Common myeloid progenitor, CD34-positive (primary cell): Measurements from ENCODE around the gene PRKCB.

Source experiments
- CTCF ChIA-PET: fragments of 350-600 bp; sonication (Branson Sonifier 250); formaldehyde crosslinking; loops from one replicate; lab custom pipeline; 2021; ENCODE audit warnings: antibody characterized with exemption; lab: Charles Lee
- POLR2A ChIA-PET: fragments of 350-600 bp; sonication (Branson Sonifier 250); formaldehyde crosslinking; loops from one replicate; lab custom pipeline; 2021; ENCODE audit warnings: antibody characterized with exemption; lab: Charles Lee
- DNase-seq, 3 donors: peaks; one replicate each; pipeline versions ENCODE4 v3.0.0 to v3.0.0-alpha.2; 2013
- H3K27ac ChIP-seq, 2 experiments: 1 replicate in 1 of 2; 2 replicates in 1 of 2; pipeline ENCODE4 v1.7.0; 2013; ENCODE audit warnings: inconsistent platforms in 2 of 2, low read length in 2 of 2, mild to moderate bottlenecking in 2 of 2, low read depth in 1 of 2, moderate library complexity in 1 of 2; ENCODE audit not compliant: severe bottlenecking in 2 of 2, insufficient read depth in 1 of 2, poor library complexity in 1 of 2
- H3K27me3 ChIP-seq, 5 experiments: replicated peaks in 2 of 5; 1 replicate in 3 of 5; 2 replicates in 2 of 5; pipeline versions ENCODE4 v1.6.1 to v1.7.0; 2013; ENCODE audit warnings: low read length in 4 of 5, mild to moderate bottlenecking in 2 of 5, moderate library complexity in 2 of 5, inconsistent platforms in 1 of 5; ENCODE audit not compliant: insufficient read depth in 5 of 5, control insufficient read depth in 4 of 5
- H3K36me3 ChIP-seq, 4 experiments: 1 replicate in 2 of 4; 2 replicates in 2 of 4; pipeline versions ENCODE4 v1.6.1 to v1.7.0; 2013; ENCODE audit warnings: low read length in 3 of 4, control low read depth in 1 of 4, mild to moderate bottlenecking in 1 of 4; ENCODE audit not compliant: control insufficient read depth in 4 of 4, insufficient read depth in 4 of 4
- H3K4me1 ChIP-seq, 4 experiments: 1 replicate in 3 of 4; 2 replicates in 1 of 4; pipeline versions ENCODE4 v1.6.1 to v1.7.1; 2013; ENCODE audit warnings: low read length in 3 of 4, mild to moderate bottlenecking in 3 of 4, control low read depth in 1 of 4, inconsistent platforms in 1 of 4, moderate library complexity in 1 of 4; ENCODE audit not compliant: control insufficient read depth in 4 of 4, insufficient read depth in 4 of 4; ENCODE audit errors: control extremely low read depth in 1 of 4
- H3K4me3 ChIP-seq, 7 experiments: 1 replicate in 4 of 7; 2 replicates in 3 of 7; pipeline versions ENCODE4 v1.5.1 to v1.7.0; 2013; ENCODE audit warnings: mild to moderate bottlenecking in 7 of 7, low read length in 6 of 7, moderate library complexity in 6 of 7, inconsistent platforms in 2 of 7, low read depth in 2 of 7, control low read depth in 1 of 7; ENCODE audit not compliant: insufficient read depth in 4 of 7, control insufficient read depth in 1 of 7; ENCODE audit errors: extremely low read depth in 1 of 7
- H3K9me3 ChIP-seq, 5 experiments: 1 replicate in 4 of 5; 2 replicates in 1 of 5; pipeline versions ENCODE4 v1.6.1 to v1.7.1; 2013; ENCODE audit warnings: low read length in 4 of 5, mild to moderate bottlenecking in 2 of 5, inconsistent platforms in 1 of 5, low read depth in 1 of 5, moderate library complexity in 1 of 5; ENCODE audit not compliant: control insufficient read depth in 4 of 5, insufficient read depth in 2 of 5; ENCODE audit errors: control extremely low read depth in 1 of 5
- WGBS: methylation state at CpG from one replicate; pipeline ENCODE4 v1.1.5; 2013; ENCODE audit not compliant: insufficient coverage; 5-methylcytosine and 5-hydroxymethylcytosine counted together

The PRKCB gene

DNA sequence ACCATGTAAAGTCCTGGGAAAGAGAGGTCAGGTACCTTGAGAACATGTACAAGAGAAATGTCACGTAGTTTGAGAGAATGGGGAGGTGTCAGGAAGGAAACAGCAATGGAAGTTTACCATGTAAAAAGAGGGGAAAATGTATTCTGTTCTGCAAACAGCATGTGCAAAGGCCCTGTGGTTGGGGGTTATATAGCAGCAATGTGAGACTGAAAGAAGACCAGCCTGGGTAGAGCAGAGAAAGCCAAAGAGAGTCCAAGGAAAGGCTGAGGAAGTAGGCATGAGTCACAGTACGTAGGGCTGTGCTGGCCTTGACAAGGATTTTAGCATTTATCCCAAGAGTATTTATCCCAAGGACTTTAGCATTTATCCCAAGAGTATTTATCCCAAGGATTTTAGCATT, 279.1 kb downstream of the PRKCB start:
- peak in 2 of 3 donors; percentile 38 to 51 for DNase-seq
- Histone ChIP-seq H3K27ac (no peak overlapping the region), H3K36me3 (peaks cover 7 to 14% (median 11%) of the 10 kb centered on the region in 4 experiments), H3K4me1 (no peaks in the 10 kb centered on the region), H3K27me3 (no peaks in the 10 kb centered on the region), H3K9me3 (no peaks in the 10 kb centered on the region), H3K4me3 (no peak overlapping the region)
- WGBS: 100% methylated on average over 2 of the region's 2 CpGs
- POLR2A ChIA-PET: no interaction called here
- CTCF ChIA-PET: no interaction called here

DNA sequence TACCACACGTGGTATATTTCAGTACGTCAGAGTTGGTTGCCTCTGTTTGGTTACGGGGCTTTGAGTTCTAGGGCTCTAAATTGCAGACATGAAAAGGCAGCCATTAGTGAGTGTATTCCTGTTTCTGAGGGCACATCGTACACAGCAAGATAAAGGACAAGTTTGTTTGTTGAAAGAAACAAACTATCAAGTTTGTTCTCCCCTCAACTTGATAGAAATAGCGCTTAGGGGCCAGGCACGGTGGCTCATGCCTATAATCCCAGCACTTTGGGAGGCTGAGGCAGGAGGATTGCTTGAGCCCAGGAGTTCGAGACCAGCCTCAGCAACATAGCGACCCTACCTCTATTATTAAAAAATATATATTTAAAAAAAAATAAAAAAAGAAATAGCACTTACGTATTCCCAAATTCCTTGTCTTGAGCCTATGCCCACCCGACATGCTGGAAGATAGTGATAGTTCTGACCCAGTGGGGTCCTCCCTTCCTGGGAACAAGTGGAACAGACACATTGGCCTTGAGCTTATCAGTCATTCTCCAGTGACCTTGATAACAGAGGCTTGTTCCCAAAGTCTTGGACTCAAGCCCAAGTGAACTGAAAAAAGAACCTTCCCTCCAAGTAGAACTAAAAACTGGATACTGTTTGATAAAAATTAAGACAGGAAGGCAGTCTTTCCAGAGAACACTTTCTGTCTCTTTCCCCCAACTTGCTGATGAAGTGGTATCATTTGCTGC, 280.4 kb downstream of the PRKCB start:
- Histone ChIP-seq H3K27me3 (no peaks in the 10 kb centered on the region), H3K27ac (peak overlapping the region in 1 of 2 experiments; percentile 53), H3K4me3 (no peak overlapping the region), H3K36me3 (peaks cover 9 to 14% (median 11%) of the 10 kb centered on the region in 4 experiments), H3K9me3 (no peaks in the 10 kb centered on the region), H3K4me1 (no peaks in the 10 kb centered on the region)
- WGBS: 95% methylated on average over 7 of the region's 10 CpGs
- peak in 1 of 3 donors; percentile 8 for DNase-seq
- CTCF ChIA-PET: no interaction called here
- POLR2A ChIA-PET: interaction anchor here (0.6 kb wide), 1 partner anchor 24 kb away, joined by 3 read pairs; no protein-coding TSS in a partner anchor

DNA sequence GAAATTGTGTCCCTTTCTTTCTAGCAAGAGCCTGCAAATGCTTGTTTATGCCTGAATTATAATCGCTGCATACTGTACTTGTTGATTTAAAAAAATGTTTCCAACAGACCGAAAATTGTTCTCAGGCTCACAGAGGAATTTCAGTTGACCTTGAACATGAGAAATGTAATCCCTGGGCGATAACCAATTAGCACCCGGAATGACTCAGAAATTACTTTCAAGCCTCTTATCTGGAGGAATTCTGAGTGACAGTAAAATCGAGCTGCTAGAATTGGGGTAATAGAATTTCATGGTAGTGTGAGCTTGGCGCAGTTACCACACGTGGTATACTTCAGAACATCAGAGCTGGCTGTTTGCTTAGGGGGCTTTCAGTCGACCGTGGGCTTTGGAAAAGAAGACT, 281.2 kb downstream of the PRKCB start:
- Histone ChIP-seq H3K4me3 (no peak overlapping the region), H3K27me3 (no peaks in the 10 kb centered on the region), H3K9me3 (no peaks in the 10 kb centered on the region), H3K27ac (peak overlapping the region in 1 of 2 experiments; percentile 53), H3K36me3 (peaks cover 8 to 11% (median 9%) of the 10 kb centered on the region in 4 experiments), H3K4me1 (no peaks in the 10 kb centered on the region)
- DNase-seq: no peak
- ChIA-PET CTCF (no interaction called here), POLR2A (no interaction called here)
- 98% methylated on average over 9 of the region's 9 CpGs for WGBS

DNA sequence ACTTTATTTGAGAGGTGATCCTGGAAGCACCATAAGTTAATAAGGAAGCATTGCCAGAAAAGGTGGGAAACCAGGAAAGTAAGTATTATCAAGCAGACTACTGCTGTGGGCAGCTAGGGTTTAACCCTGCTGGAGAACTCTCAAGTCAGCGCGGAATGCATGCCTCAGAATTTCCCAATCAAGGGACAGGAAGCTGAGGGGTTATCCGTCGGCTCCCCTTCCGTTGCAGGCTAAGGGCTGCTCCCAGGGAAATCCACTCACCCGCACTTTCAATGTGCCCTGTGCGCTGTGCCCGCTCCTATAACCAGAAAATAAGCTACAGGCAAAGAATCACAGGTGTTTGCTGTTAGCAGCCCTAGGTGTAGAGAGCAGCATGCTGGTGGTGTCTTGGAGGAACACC, 281.9 kb downstream of the PRKCB start:
- CTCF ChIA-PET: no interaction called here
- peaks cover 8 to 11% (median 9%) of the 10 kb centered on the region in 4 experiments for H3K36me3 ChIP-seq
- POLR2A ChIA-PET: no interaction called here
- 92% methylated on average over 8 of the region's 8 CpGs for WGBS
- no peak overlapping the region for H3K27ac ChIP-seq
- DNase-seq: no peak
- H3K4me1 ChIP-seq: no peaks in the 10 kb centered on the region
- no peaks in the 10 kb centered on the region for H3K27me3 ChIP-seq
- H3K9me3 ChIP-seq: no peaks in the 10 kb centered on the region
- H3K4me3 ChIP-seq: no peak overlapping the region

DNA sequence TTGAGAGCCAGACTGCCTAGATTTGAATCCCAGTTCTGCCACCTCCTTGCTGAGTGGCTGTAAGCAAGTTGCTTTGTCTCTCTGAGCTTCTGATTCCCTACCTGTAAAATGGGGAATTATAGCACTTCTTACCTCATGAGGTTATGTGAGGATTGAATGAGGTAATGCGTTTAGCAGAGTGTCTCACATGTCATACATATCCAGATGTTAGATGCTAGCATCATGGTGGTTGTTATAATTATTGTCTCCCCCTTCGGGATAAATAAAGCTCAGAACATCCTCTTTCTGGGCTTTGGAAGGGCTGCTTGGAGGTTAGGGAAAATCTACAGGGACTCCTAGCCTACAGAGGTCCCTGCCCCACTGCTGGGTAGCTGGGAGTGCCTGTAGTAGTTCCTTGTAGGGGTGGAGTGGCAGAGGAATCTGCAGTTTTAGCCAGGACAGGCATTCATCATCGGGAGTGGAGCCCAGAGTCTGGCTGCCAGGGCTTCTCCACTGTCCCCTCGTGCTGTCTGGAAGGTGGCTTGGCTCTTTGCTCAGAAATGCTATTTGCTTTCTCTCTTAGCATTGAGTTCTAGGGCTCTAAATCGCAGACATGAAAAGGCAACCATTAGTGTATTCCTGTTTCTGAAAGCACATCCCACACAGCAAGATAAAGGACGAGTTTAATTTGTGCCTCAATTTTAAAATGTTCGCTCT, 282.5 kb downstream of the PRKCB start:
- Histone ChIP-seq H3K4me3 (no peak overlapping the region), H3K36me3 (peaks cover 7 to 15% (median 13%) of the 10 kb centered on the region in 4 experiments), H3K27ac (no peak overlapping the region), H3K27me3 (no peaks in the 10 kb centered on the region), H3K9me3 (no peaks in the 10 kb centered on the region), H3K4me1 (no peaks in the 10 kb centered on the region)
- WGBS: 98% methylated on average over 5 of the region's 7 CpGs
- POLR2A ChIA-PET: no interaction called here
- no peak for DNase-seq
- CTCF ChIA-PET: no interaction called here

DNA sequence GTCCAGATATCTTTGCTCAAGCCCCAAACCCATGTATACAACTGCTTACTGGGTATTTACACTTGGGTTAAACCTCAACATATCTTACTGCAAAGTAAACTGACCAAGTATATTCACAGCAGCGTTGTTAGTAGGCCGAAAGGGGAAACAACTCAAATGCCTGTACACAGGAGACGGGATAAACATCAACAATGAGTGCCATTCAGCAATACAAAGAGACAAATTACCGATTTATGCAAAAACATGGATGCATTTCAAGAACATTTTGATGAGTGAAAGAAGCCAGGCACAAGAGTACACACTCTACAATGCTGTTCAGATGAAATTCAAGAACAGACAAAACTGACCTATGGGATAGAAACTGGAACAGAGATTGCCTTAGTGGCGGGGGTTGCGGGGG, 284.0 kb downstream of the PRKCB start:
- no peaks in the 10 kb centered on the region for H3K4me1 ChIP-seq
- H3K27me3 ChIP-seq: no peaks in the 10 kb centered on the region
- peaks cover 7 to 25% (median 13%) of the 10 kb centered on the region in 4 experiments for H3K36me3 ChIP-seq

DNA sequence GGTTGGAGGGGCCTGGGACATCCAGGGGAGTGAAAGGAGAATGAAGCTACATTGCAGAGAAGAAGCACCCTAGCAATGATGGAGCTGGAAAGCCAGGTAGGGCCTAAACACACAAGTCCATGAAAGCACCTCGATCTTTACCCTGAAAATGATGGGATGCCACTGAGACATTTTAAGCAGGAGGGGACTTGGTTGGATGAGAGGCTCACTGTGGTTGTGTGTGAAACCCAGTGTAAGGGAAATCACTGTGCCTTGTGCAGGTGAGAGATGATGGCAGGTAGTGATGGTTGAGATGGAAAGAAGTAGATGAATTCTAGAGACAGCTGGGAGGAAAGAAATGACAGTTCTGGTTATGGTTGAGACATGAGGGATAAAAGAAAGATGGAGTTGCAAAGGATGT, 287.5 kb downstream of the PRKCB start:
- H3K36me3 ChIP-seq: peaks cover 5 to 30% (median 13%) of the 10 kb centered on the region in 4 experiments

More for the DNA sequence above, 284.0 kb downstream of the PRKCB start:
- Histone ChIP-seq H3K27ac (no peak overlapping the region), H3K9me3 (no peaks in the 10 kb centered on the region), H3K4me3 (no peak overlapping the region)
- 100% methylated on average over 4 of the region's 6 CpGs for WGBS
- DNase-seq: no peak
- ChIA-PET POLR2A (no interaction called here), CTCF (no interaction called here)

More for the DNA sequence above, 287.5 kb downstream of the PRKCB start:
- no peak for DNase-seq
- Histone ChIP-seq H3K27me3 (no peaks in the 10 kb centered on the region), H3K9me3 (no peaks in the 10 kb centered on the region), H3K4me1 (peaks cover 0 to 9% (median 0%) of the 10 kb centered on the region in 4 experiments), H3K4me3 (no peak overlapping the region), H3K27ac (no peak overlapping the region)
- 100% methylated on average over 1 of the region's 1 CpG for WGBS
- ChIA-PET CTCF (no interaction called here), POLR2A (no interaction called here)
